SIG-M5 (cell line): ENCODE measurements around the gene DOP1A.

Experiments
- DNase-seq: peaks from one replicate; lab custom pipeline; 2025; lab: John Stamatoyannopoulos, UW

DOP1A gene

DNA sequence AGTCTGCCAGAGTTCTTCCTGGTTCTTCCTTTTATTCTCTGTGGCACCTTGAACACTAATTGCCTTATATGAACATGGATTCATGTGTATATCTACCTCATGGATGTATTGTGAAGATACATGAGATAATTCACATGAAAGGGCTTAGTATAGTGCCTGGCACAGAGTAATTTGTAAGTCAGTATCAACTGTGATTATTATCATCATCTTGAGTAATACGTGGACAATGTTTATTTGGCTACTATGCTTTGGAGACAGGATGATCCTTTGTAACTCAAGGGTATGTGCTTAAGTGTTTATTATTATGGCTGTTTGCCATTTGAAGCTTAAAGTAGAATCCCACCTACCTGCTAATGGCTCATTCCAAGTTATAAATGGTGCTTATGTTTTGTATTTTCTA lies 16.0 kb downstream of the DOP1A start:
- no peak for DNase-seq

DNA sequence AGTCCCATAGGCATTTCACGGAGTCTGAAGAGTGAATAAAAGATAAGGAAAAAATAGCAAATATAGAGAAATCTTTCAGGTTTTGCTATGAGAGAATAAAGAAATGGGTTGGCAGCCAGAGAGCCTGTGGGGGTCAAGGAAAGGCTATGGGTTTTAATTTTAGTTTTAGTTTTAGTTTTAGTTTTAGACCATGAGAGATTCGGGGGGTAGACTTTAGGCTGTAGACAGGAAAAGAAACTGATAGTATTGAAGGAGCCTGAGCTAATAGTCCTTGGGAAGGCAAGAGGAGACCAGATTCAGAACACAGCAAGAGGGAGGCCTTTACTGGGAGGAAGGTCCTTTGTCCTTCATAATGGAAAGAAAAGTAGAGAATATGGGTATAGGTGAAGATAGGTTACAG lies 19.3 kb downstream of the DOP1A start:
- DNase-seq = no peak

- no peak for DNase-seq
Measured at GRCh38 chr6:83092756-83093399, 25.4 kb downstream of the DOP1A start.

DNA sequence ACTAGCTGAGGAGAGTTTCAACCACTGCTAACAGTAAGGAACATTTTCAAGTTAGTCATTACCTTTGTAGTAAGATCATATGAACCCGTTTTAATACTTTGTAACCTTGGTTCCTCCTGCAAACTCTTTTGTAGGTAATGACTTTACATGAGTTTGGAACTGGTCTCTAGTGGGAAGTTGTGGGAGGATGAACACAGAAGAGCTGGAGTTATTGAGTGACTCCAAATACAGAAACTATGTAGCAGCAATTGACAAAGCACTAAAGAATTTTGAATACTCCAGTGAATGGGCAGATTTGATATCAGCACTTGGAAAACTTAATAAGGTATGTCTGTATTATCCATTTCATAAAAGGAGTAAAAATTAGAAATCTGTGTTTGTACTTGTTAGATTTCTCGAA lies 29.3 kb downstream of the DOP1A start:
- DNase-seq = no peak

DNA sequence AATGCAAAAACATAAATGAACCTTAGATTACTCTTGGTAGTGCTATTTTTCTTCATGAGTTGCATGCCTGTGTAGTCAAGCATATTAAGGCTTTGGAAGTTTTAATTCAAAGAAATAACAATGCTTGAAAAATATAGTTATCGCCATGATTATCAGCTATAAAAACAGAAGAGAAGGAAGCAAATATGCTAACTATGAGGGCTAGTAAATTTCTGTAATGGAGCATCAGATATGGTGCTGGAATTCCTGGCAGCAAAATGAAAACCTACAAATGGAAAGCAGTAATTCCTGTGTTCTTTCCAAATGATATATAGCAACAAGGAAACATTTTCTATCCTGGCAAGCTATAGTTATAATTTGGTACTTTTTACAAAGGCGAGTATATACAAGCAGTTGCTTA lies 29.7 kb downstream of the DOP1A start:
- DNase-seq = no peak

DNA sequence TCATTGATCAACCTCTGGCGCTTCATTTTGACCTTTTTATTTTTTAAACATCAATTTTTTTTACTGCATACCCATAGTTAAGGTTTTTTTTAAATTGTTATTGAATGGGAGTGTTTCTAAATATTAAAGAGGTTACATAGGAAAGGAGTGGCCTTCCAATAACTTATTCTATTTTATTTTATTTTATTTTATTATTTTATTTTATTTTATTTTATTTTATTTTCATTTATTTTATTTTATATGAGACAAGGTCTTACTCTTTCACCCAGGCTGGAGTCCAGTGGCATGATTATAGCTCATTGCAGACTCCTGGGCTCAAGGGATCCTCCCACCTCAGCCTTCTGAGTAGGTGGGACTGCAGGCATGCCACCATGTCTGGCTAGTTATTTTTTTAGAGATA lies 30.2 kb downstream of the DOP1A start:
- DNase-seq = no peak

GRCh38 chr6:83098589-83098988 lies 31.1 kb downstream of the DOP1A start:
- no peak for DNase-seq

GRCh38 chr6:83108378-83108777 lies 40.9 kb downstream of the DOP1A start:
- no peak for DNase-seq

GRCh38 chr6:83113258-83113657 lies 45.8 kb downstream of the DOP1A start:
- no peak for DNase-seq

DNA sequence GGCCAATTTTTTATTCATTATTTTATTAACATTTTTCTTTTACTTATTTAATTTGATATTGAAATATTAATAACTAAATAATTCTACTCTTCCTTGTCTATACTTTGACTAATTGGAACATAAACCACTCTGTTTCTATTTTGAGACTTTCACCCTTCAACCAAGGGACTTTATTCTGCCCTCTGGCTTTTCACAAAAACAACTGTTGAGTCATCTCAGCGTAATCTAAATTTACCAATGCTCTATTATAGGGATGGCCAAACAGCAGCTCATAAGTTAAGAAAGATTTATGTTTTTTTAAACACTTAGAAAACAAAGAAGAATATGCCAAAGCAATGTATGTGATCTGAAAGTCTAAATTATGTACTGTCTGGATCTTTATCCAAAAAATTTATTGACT lies 46.7 kb downstream of the DOP1A start:
- DNase-seq = no peak

DNA sequence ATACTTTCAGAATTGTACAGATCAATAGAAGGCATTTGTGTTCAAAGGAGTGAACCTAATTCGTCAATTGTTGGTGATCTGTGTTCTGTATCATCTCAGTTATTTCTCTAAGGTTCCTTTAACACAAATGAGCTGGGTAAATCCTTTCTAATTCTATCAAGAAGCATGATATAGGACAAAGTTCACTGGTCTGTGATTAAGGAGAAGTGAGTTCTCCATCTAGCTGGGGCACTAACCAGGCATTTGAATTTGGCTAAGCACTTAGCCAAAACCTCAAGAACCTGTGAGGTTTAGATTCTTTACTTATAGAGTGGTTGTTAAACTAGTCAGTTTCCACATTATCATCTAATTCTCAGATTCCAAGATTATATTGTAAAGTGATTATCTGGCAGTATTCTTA lies 50.3 kb downstream of the DOP1A start:
- no peak for DNase-seq

- no peak for DNase-seq
Measured at GRCh38 chr6:83119742-83120300, 52.4 kb downstream of the DOP1A start.

DNA sequence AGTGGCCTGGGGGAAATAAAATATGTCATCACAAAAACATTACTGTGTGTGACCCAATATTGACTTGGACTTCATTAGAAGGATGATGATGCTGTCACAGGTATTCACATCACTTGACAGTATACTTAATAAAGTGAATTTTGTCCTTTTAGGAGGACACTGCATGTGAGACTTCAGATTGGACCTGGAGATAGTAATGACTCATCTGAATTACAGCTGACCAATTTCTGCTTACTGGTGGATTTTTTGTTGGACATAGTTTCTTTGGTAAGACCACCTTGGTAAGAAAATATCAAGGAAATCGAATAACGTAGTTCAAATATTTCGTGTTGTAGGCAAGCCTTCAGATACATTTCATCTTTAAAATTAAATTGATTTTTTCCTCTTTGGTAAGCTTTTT lies 57.1 kb downstream of the DOP1A start:
- DNase-seq = no peak

GRCh38 chr6:83125425-83125824 lies 58.0 kb downstream of the DOP1A start:
- no peak for DNase-seq

- no peak for DNase-seq
Measured at GRCh38 chr6:83126223-83126622, 58.8 kb downstream of the DOP1A start.

- DNase-seq = no peak
Measured at GRCh38 chr6:83126807-83127206, 59.3 kb downstream of the DOP1A start.

GRCh38 chr6:83127258-83127657 lies 59.8 kb downstream of the DOP1A start:
- no peak for DNase-seq

GRCh38 chr6:83127976-83128375 lies 60.5 kb downstream of the DOP1A start:
- DNase-seq = no peak

DNA sequence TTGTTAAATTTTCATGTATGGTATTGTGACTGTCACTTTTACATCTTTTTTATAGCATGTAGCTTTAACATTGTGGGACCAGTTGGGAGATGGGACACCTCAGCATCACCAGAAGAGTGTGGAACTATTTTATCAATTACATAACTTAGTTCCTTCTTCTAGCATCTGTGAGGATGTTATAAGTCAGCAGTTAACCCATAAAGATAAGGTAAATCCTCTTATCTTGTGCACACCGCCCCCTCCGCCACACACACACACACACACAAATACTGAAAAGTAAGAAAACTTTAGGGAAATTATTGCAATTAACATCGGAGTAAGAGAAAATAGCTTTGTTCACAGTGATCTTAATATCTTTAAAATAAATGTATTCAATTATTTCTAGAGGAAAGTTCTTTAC lies 64.7 kb downstream of the DOP1A start:
- DNase-seq = no peak

DNA sequence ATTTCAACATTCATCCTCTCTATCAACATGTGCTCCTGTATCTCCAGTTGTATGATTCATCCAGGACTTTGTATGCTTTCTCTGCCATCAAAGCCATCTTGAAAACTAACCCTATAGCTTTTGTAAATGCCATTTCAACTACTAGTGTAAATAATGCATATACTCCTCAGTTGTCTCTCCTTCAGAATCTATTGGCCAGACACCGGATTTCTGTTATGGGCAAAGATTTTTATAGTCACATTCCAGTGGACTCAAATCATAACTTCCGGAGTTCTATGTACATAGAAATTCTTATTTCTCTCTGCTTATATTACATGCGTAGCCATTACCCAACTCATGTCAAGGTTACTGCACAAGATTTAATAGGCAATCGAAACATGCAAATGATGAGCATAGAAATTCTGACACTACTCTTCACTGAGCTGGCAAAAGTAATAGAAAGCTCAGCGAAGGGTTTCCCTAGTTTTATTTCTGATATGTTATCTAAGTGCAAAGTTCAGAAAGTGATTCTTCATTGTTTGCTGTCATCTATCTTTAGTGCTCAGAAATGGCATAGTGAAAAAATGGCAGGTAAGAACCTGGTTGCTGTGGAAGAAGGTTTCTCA lies 70.7 kb downstream of the DOP1A start:
- DNase-seq = no peak

GRCh38 chr6:83138758-83139157 lies 71.3 kb downstream of the DOP1A start:
- no peak for DNase-seq

DNA sequence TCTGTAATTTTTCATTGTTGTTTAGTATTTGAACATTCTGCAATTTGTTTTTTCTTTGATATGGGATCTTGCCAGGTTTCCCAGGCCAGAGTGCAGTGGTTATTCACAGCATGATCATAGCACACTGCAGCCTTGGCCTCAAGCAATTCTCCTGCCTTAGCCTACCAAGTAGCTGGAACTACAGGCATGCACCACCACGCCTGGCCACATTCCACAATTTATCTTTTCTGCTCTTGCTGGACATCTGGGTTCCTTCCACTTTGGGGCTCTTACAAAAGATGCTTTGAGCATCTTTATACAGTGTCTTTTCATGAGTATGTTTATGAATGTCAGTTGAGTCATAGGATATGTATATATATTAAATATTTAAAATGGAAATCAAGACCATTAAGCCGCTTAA lies 83.6 kb downstream of the DOP1A start:
- DNase-seq = no peak

DNA sequence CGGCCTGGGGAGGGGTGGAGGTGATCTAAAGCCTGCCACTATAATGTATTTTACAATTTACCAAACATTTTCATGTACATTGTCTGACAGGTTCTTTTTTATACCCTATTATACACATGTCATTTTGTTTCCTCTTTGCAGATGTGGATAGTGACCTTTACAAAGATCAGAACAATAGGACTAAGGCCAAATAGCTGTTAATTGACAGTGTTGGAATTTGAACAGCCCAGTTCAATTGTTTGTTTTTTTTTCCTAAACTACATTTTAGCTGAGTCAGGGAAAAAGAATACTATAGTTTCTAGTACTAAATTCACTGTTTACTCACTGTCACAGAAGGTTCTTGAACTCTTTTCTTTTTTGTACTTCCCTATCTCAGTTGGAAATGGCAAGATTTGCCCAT lies 85.4 kb downstream of the DOP1A start:
- no peak for DNase-seq
